Stimulated activated naive B cell treated with anti-CD40 and anti-IgM and Interleukin-4, amounts not matched to agents 10 μg/mL and 1 μg/mL and 100 μg/mL, for 72 hours (primary cell): ENCODE results near the gene SSC4D.

Experiments
- ATAC-seq, 2 donors: fragments of 150-1000 bp; cut with Tn5 transposase; replicated peaks; 2 replicates each; pipeline ENCODE4 v1.10.0; 2021; ENCODE audit warnings: moderate library complexity in 1 of 2
- DNase-seq: peaks from one replicate; pipeline ENCODE4 v3.0.0; 2021
- H3K27ac Mint-ChIP-seq: one replicate; pipeline ENCODE4 v1.8.0; 2022; ENCODE audit warnings: mild to moderate bottlenecking, mixed read lengths
- H3K27me3 Mint-ChIP-seq, 2 donors: one replicate each; pipeline ENCODE4 v1.8.0; 2022; ENCODE audit warnings: mixed read lengths in 2 of 2
- H3K36me3 Mint-ChIP-seq, 2 donors: one replicate each; pipeline ENCODE4 v1.8.0; 2022; ENCODE audit warnings: mixed read lengths in 2 of 2, mild to moderate bottlenecking in 1 of 2
- H3K4me1 Mint-ChIP-seq, 2 donors: one replicate each; pipeline ENCODE4 v1.8.0; 2022; ENCODE audit warnings: mixed read lengths in 2 of 2, mild to moderate bottlenecking in 1 of 2
- H3K4me3 Mint-ChIP-seq, 2 donors: one replicate each; pipeline ENCODE4 v1.8.0; 2022; ENCODE audit warnings: mild to moderate bottlenecking in 2 of 2, mixed read lengths in 2 of 2, moderate library complexity in 1 of 2
- H3K9me3 Mint-ChIP-seq, 2 donors: one replicate each; pipeline ENCODE4 v1.8.0; 2022; ENCODE audit warnings: mixed read lengths in 2 of 2, mild to moderate bottlenecking in 1 of 2

The SSC4D gene

GRCh38 chr7:76358481-76359110, 50.9 kb downstream of the SSC4D start, which contains the start of gene YWHAG:
TSS of gene YWHAG (minus strand) at chr7:76358991. CDS start at chr7:76358808, 183 bp downstream.
- Mint-ChIP-seq H3K27ac (peak within 1 kb of the TSS; percentile 99), H3K27me3 (no peaks in the 10 kb centered on the region), H3K4me1 (peaks cover 16 to 39% of the 10 kb centered on the region in 2 donors), H3K36me3 (peaks cover 27 to 35% of the 10 kb centered on the region in 2 donors), H3K9me3 (no peaks in the 10 kb centered on the region), H3K4me3 (peak within 1 kb of the TSS; percentile 93 to 98)
- DNase-seq (peak; percentile 84), ATAC-seq (peak; percentile 73 to 74)

GRCh38 chr7:76358011-76358480, 51.5 kb downstream of the SSC4D start:
- peaks cover 16 to 38% of the 10 kb centered on the region in 2 donors for H3K4me1 Mint-ChIP-seq
- peak; percentile 41 to 45 for ATAC-seq
- peak; percentile 56 for DNase-seq
- no peaks in the 10 kb centered on the region for H3K9me3 Mint-ChIP-seq
- no peaks in the 10 kb centered on the region for H3K27me3 Mint-ChIP-seq
- H3K36me3 Mint-ChIP-seq = peaks cover 27 to 35% of the 10 kb centered on the region in 2 donors
- H3K27ac Mint-ChIP-seq = peak overlapping the region; percentile 98
- H3K4me3 Mint-ChIP-seq = peak overlapping the region; percentile 93 to 98

- peak overlapping the region; percentile 98 for H3K27ac Mint-ChIP-seq
- H3K4me3 Mint-ChIP-seq = peak overlapping the region; percentile 93 to 98
- DNase-seq (no peak), ATAC-seq (no peak)
- H3K4me1 Mint-ChIP-seq = peaks cover 16 to 38% of the 10 kb centered on the region in 2 donors
- H3K9me3 Mint-ChIP-seq = no peaks in the 10 kb centered on the region
- H3K27me3 Mint-ChIP-seq = no peaks in the 10 kb centered on the region
- H3K36me3 Mint-ChIP-seq = peaks cover 27 to 38% of the 10 kb centered on the region in 2 donors
Observed at GRCh38 chr7:76357475-76358010, 52.0 kb downstream of the SSC4D start.

DNA sequence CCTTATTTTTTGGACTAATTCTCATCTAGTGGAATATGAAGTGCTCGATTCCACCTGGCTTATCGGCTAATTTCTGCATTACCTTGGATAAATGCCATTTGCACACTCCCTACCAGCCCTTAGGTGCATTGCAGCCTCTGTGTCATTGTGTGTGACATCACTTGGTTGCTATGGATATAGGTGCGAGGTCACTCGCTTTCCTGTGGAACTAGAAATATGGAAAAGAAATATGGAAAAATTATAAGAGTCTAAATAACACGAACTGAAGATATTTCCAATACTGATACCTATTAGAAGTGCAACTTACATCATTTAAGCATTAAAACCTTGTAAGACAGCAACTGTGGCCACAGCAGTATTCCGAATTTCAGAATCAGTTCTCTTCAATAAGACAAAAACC, 52.7 kb downstream of the SSC4D start:
- DNase-seq (no peak), ATAC-seq (no peak)
- Mint-ChIP-seq H3K27ac (no peak overlapping the region), H3K4me1 (peaks cover 19 to 42% of the 10 kb centered on the region in 2 donors), H3K36me3 (peaks cover 27 to 45% of the 10 kb centered on the region in 2 donors), H3K9me3 (no peaks in the 10 kb centered on the region), H3K4me3 (peak overlapping the region; percentile 93 to 98), H3K27me3 (no peaks in the 10 kb centered on the region)

- H3K27ac Mint-ChIP-seq = no peak overlapping the region
- H3K4me1 Mint-ChIP-seq = peaks cover 23 to 49% of the 10 kb centered on the region in 2 donors
- no peak for DNase-seq
- H3K36me3 Mint-ChIP-seq = peaks cover 29 to 52% of the 10 kb centered on the region in 2 donors
- no peak overlapping the region for H3K4me3 Mint-ChIP-seq
- no peaks in the 10 kb centered on the region for H3K27me3 Mint-ChIP-seq
- ATAC-seq = no peak
- H3K9me3 Mint-ChIP-seq = no peaks in the 10 kb centered on the region
Observed at GRCh38 chr7:76356115-76356514, 53.4 kb downstream of the SSC4D start.

DNA sequence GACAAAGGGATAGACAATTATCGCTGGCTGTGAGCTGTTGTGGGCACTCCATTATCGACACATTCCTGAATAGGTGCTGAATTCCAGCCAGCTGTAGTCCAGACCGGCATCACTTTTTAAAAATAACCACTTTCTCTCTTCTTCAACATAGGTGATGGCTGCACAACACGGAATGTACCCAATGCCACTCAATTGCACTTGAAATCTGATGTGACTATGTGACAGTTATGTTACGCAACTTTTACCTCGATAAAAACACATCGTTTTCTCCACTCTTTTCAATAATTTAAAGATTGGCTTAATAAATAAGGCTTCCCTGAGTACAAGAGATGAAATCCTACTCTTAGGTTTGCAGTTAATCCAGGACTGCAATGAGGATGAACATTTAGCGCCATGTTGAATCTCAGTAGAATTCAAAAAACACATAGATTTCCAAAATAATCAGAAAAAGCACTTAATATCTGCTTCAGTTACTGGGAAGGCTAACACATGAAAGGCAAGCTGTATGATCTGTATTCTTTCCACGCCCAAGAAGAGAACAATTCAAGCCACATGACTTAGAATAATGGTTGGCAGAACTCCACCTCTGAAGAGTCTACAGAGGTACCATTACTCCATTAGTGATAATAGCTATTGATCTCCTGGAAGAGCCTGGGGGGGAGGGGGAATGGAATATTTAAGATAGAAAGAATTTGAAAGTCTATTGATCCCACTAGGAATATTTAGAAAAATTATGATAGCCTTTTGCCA, 54.3 kb downstream of the SSC4D start:
- Mint-ChIP-seq H3K36me3 (peaks cover 36 to 58% of the 10 kb centered on the region in 2 donors), H3K4me1 (peaks cover 25 to 56% of the 10 kb centered on the region in 2 donors), H3K9me3 (no peaks in the 10 kb centered on the region), H3K27me3 (no peaks in the 10 kb centered on the region), H3K4me3 (no peak overlapping the region), H3K27ac (no peak overlapping the region)
- ATAC-seq (no peak), DNase-seq (no peak)

- ATAC-seq = no peak
- H3K4me1 Mint-ChIP-seq = peaks cover 21 to 56% of the 10 kb centered on the region in 2 donors
- H3K27ac Mint-ChIP-seq = no peak overlapping the region
Observed at GRCh38 chr7:76354516-76354915, 55.0 kb downstream of the SSC4D start.

GRCh38 chr7:76353744-76354143, 55.8 kb downstream of the SSC4D start:
- Mint-ChIP-seq H3K4me1 (peaks cover 21 to 60% of the 10 kb centered on the region in 2 donors), H3K27me3 (no peaks in the 10 kb centered on the region)
- ATAC-seq = no peak

More at GRCh38 chr7:76354516-76354915, 55.0 kb downstream of the SSC4D start:
- DNase-seq = no peak
- H3K9me3 Mint-ChIP-seq = no peaks in the 10 kb centered on the region
- H3K36me3 Mint-ChIP-seq = peaks cover 36 to 63% of the 10 kb centered on the region in 2 donors
- H3K4me3 Mint-ChIP-seq = no peak overlapping the region
- H3K27me3 Mint-ChIP-seq = no peaks in the 10 kb centered on the region

DNA sequence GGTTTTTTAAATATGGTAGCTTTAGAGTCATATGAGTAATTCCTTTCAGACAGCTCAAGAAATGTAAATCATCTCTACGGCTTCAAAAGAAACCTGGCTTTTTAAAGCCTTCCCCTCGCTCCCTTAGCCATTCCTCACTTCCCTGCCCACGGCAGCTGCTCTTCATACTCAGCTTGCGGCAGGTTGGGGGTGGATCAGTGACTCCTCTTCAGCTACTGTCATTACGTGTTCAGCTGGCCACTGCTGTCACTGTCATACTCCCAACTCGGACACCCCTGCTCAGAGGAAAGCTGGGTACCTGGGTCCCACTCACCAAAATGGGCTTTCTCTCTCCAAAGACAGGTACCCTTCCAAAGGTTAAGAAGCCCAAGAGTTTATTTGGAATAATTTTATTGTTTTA, 57.3 kb downstream of the SSC4D start:
- no peaks in the 10 kb centered on the region for H3K27me3 Mint-ChIP-seq
- no peak for ATAC-seq
- H3K36me3 Mint-ChIP-seq = peaks cover 33 to 65% of the 10 kb centered on the region in 2 donors
- H3K4me1 Mint-ChIP-seq = peaks cover 23 to 52% of the 10 kb centered on the region in 2 donors
- no peak overlapping the region for H3K27ac Mint-ChIP-seq
- DNase-seq = no peak
- no peaks in the 10 kb centered on the region for H3K9me3 Mint-ChIP-seq
- no peak overlapping the region for H3K4me3 Mint-ChIP-seq

More at GRCh38 chr7:76353744-76354143, 55.8 kb downstream of the SSC4D start:
- H3K9me3 Mint-ChIP-seq = no peaks in the 10 kb centered on the region
- no peak for DNase-seq
- peaks cover 38 to 69% of the 10 kb centered on the region in 2 donors for H3K36me3 Mint-ChIP-seq
- no peak overlapping the region for H3K27ac Mint-ChIP-seq
- no peak overlapping the region for H3K4me3 Mint-ChIP-seq

DNA sequence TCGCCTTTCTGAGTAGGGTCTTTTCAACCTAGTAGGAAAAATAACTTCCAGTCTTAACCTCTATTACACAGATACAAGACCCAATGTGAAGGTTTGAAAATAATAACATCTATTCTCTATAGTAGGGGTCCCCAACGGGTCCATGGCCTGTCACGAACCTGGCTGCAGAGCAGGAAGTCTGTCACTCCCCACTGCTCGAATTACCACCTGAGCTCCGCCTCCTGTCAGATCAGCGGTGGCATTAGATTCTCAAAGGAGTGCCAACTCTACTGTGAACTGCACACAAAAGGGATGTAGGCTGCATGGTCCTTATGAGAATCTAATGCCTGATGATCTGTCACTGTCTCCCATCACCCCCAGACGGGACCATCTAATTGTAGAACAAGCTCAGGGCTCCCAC, 58.1 kb downstream of the SSC4D start:
- ATAC-seq = no peak
- Mint-ChIP-seq H3K27me3 (no peaks in the 10 kb centered on the region), H3K36me3 (peaks cover 40 to 70% of the 10 kb centered on the region in 2 donors), H3K27ac (peak overlapping the region; percentile 34), H3K4me1 (peaks cover 28 to 53% of the 10 kb centered on the region in 2 donors), H3K4me3 (no peak overlapping the region), H3K9me3 (no peaks in the 10 kb centered on the region)
- DNase-seq = no peak

DNA sequence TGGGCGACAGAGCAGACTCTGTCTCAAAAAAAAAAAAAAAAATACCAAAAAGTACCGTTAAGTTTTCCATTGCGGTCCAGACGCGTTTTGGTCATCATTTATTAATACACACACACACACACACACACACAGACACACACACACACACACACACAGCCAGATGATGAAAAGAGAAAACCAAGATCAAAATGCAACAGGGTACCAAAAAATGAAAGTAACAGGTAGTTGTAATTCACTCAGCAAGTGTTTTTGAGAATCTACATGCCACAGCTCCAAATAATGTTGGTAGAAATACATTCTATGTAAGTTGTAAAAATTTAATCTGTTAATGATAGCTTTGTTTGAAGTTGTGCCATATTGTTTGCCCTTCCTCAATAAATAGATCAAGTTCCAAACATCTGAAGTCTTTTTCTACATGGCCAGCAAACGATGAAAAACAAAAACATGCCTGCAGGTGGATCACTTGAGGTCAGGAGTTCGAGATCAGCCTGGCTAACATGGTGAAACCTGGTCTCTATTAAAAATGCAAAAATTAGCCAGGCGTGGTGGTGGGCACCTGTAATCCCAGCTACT, 60.1 kb downstream of the SSC4D start:
- DNase-seq = no peak
- Mint-ChIP-seq H3K27ac (no peak overlapping the region), H3K9me3 (no peaks in the 10 kb centered on the region), H3K36me3 (peaks cover 37 to 69% of the 10 kb centered on the region in 2 donors), H3K4me3 (no peak overlapping the region), H3K4me1 (peaks cover 28 to 55% of the 10 kb centered on the region in 2 donors), H3K27me3 (no peaks in the 10 kb centered on the region)
- ATAC-seq = no peak

DNA sequence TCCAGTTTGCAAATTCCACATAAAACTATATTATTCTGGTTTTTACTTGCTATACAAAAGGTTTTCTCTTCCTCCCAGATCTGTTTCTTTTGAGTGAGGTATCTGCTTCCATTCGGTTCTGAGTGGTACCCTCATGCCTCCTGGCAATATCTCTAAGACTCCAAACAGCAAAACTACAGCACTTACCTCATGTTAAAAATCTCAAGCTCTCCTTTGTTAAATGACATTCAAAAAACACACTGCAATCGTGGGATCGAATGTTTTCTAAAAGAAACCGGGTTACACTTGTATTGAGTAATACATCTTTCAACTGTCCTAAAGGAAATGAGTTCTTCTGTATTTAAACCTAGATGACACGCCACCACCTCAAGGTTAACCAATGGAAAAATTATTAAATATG, 61.8 kb downstream of the SSC4D start:
- Mint-ChIP-seq H3K4me1 (peaks cover 34 to 66% of the 10 kb centered on the region in 2 donors), H3K27ac (no peak overlapping the region), H3K27me3 (no peaks in the 10 kb centered on the region), H3K9me3 (no peaks in the 10 kb centered on the region), H3K36me3 (peaks cover 46 to 76% of the 10 kb centered on the region in 2 donors), H3K4me3 (no peak overlapping the region)
- ATAC-seq = no peak
- DNase-seq = no peak

GRCh38 chr7:76346778-76347177, 62.7 kb downstream of the SSC4D start:
- Mint-ChIP-seq H3K27ac (no peak overlapping the region), H3K4me3 (no peak overlapping the region), H3K4me1 (peaks cover 38 to 70% of the 10 kb centered on the region in 2 donors), H3K27me3 (no peaks in the 10 kb centered on the region), H3K9me3 (no peaks in the 10 kb centered on the region), H3K36me3 (peaks cover 49 to 76% of the 10 kb centered on the region in 2 donors)
- DNase-seq = no peak
- no peak for ATAC-seq

DNA sequence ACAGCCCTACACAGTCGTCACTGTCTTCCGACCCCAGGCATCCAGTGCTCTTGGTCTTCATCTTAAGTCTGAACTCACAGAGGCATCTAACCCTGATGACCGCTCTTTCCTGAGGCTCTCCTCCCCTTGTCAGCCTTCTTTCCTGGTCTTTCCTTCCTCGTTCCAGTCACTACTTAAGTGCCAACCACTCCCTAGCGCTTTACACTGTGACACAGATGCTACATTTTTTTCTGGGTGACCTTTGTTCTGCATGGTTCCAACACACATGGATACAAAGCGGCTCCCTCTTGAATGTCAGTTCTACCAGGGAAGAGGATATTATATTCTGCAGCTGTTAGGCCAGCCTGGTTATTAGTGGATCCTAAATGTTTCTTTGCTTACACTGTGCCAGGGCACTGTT, 63.4 kb downstream of the SSC4D start:
- no peak for ATAC-seq
- Mint-ChIP-seq H3K27ac (no peak overlapping the region), H3K4me1 (peaks cover 35 to 70% of the 10 kb centered on the region in 2 donors), H3K27me3 (no peaks in the 10 kb centered on the region), H3K9me3 (no peaks in the 10 kb centered on the region), H3K36me3 (peaks cover 50 to 73% of the 10 kb centered on the region in 2 donors), H3K4me3 (no peak overlapping the region)
- no peak for DNase-seq
